Measurements from ENCODE around the gene UBA6. TPM values are rescaled to one million over a fixed set of nuclear protein-coding genes. Genes with fewer than 3 reads are reported as not detected.
A peak's percentile ranks its signal among the peaks of the same experiment; 100 is the strongest.
"Not testable (repeated sequence)": the region's sequence is repeated elsewhere in the genome, so short reads cannot be mapped to it uniquely, and the experiment has no call there.

The UBA6 gene
- total RNA-seq, 1 donor from 2014 or later, result 84.8 TPM

GRCh38 chr4:67706682-67707081 is 5.7 kb upstream of the UBA6 start:
- intact Hi-C loops (cut with micrococcal nuclease), result loop anchor here (10.0 kb wide), 1 partner anchor 538 kb away; the partner anchor contains the start of gene TMPRSS11B
- H3K4me3 Mint-ChIP-seq (ENCODE audit: low read depth); DNase-seq (ENCODE audit: low spot score); H3K27ac Mint-ChIP-seq; H3K27me3 Mint-ChIP-seq (ENCODE audit: low read depth): not testable (repeated sequence)
- peaks cover 40% of the 10 kb centered on the region for H3K4me1 Mint-ChIP-seq (ENCODE audit: low read depth)
- peaks cover 36% of the 10 kb centered on the region for H3K9me3 Mint-ChIP-seq
- H3K36me3 Mint-ChIP-seq (ENCODE audit: low read depth), result peaks cover 72% of the 10 kb centered on the region

DNA sequence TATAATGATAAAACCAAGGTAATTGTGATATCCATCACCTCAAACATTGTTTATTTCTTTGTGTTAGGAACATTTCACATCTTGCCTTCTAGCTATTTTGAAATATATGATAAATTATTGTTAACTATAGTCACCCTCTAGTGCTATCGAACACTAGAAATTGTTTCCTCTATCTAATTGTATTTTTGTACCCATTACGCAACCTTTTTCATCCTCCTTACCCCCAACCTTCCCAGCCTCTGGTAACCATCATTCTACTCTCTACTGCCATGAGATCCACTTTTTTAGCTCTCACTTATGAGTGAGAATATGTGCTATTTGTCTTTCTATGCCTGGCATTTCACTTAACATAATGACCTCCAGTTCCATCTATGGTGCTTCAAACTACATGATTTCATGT is 3.9 kb upstream of the UBA6 start:
- no peak for DNase-seq (ENCODE audit: low spot score)
- no peaks in the 10 kb centered on the region for H3K27me3 Mint-ChIP-seq (ENCODE audit: low read depth)
- intact Hi-C loops (cut with micrococcal nuclease), result loop anchor here (5.0 to 10.0 kb wide), 2 partner anchors 48 to 540 kb away; partner anchors contain the start of gene TMPRSS11B

GRCh38 chr4:67702166-67702565 is 1.2 kb upstream of the UBA6 start:
- H3K36me3 Mint-ChIP-seq (ENCODE audit: low read depth), result peaks cover 60% of the 10 kb centered on the region
- H3K27ac Mint-ChIP-seq, result no peak overlapping the region
- no peak for DNase-seq (ENCODE audit: low spot score)
- intact Hi-C loops (cut with micrococcal nuclease), result loop anchor here (5.0 to 10.0 kb wide), 2 partner anchors 45 to 543 kb away; partner anchors contain the start of gene TMPRSS11B
- H3K4me1 Mint-ChIP-seq (ENCODE audit: low read depth), result peaks cover 51% of the 10 kb centered on the region
- H3K9me3 Mint-ChIP-seq, result peaks cover 23% of the 10 kb centered on the region
- peak overlapping the region; percentile 99 for H3K4me3 Mint-ChIP-seq (ENCODE audit: low read depth)
- no peaks in the 10 kb centered on the region for H3K27me3 Mint-ChIP-seq (ENCODE audit: low read depth)

More for the DNA sequence above, 3.9 kb upstream of the UBA6 start:
- Mint-ChIP-seq H3K27ac (no peak overlapping the region), H3K9me3 (peaks cover 36% of the 10 kb centered on the region), H3K4me1 (ENCODE audit: low read depth) (peaks cover 39% of the 10 kb centered on the region), H3K4me3 (ENCODE audit: low read depth) (no peak overlapping the region), H3K36me3 (ENCODE audit: low read depth) (peaks cover 70% of the 10 kb centered on the region)

DNA sequence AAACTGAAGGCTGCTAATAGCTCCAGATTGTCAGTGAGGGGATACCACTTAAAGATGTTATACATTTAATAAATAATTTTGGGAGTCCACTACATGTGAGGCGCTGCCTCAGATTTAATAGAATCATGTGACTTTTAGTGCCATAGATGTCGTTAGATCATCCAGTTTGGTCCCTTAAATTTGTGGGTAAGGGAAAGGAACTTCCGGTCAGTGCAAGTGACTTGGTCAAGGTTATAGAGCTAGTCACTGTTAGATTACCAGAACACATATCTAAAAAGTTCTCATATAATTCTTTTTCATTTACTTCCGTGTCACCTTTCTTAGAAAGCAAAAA is 529 bp upstream of the UBA6 start:
- Mint-ChIP-seq H3K36me3 (ENCODE audit: low read depth) (peaks cover 54% of the 10 kb centered on the region), H3K9me3 (peaks cover 16% of the 10 kb centered on the region), H3K4me1 (ENCODE audit: low read depth) (peaks cover 50% of the 10 kb centered on the region), H3K27me3 (ENCODE audit: low read depth) (no peaks in the 10 kb centered on the region), H3K27ac (peak overlapping the region; percentile 96), H3K4me3 (ENCODE audit: low read depth) (peak overlapping the region; percentile 99)
- intact Hi-C loops (cut with micrococcal nuclease), result loop anchor here (1.0 to 10.0 kb wide), 9 partner anchors 13 to 649 kb away; partner anchors contain the start of genes CENPC, TMPRSS11B and YTHDC1
- no peak for DNase-seq (ENCODE audit: low spot score)

DNA sequence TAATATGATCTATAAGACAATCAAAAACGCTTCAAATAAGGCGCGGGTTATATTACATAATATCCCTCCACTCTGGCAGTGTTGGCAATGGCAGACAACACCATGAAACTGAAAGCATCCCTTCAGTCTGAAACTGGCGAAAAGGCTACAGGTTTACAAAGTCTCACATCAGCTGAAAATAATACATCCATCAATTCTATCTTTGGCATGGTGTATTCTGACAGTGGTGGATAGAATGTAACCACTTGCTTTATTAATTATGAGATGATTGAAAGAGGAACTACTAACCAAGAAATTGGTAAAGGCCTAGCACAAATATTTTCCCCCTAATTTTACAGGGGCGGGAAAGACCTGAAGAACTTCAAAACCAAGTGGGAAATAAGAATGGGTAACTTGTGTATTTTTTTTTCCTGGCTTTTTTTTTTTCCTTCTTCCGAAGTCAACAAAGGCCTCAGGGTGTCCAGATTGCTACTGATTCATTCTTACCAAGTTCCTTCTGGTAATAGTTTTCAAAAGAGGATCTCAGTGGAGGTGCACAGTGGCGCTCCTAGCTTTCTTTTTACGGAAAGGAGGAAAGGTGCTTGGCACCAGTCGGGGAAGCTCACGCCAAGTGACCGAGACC is 728 bp downstream of the UBA6 start:
- Mint-ChIP-seq H3K4me3 (ENCODE audit: low read depth) (peak overlapping the region; percentile 99), H3K36me3 (ENCODE audit: low read depth) (peaks cover 54% of the 10 kb centered on the region), H3K9me3 (peaks cover 4% of the 10 kb centered on the region), H3K27me3 (ENCODE audit: low read depth) (no peaks in the 10 kb centered on the region), H3K4me1 (ENCODE audit: low read depth) (peaks cover 47% of the 10 kb centered on the region), H3K27ac (peak overlapping the region; percentile 96)
- intact Hi-C loops (cut with micrococcal nuclease), result loop anchor here (2.0 to 10.0 kb wide), 5 partner anchors 15 to 651 kb away; partner anchors contain the start of genes TMPRSS11B and YTHDC1
- DNase-seq (ENCODE audit: low spot score), result no peak

DNA sequence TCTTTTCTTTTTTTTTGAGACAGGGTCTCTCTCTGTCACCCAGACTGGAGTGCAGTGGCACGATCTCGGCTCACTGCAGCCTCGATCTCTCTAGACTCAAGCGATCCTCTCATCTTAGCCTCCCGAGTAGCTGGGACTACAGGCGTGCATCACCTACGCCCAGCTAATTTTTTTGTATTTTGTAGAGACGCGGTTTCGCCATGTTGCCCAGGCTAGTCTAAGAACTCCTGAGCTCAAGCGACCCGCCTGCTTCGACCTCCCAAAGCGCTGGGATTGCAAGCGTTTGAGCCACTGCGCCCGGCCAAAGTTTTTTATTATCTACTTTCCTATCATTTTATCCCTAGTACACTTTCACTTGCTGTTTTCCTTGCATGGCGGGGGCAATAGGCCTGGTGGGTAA is 1.4 kb downstream of the UBA6 start:
- H3K9me3 Mint-ChIP-seq, result no peaks in the 10 kb centered on the region
- peak overlapping the region; percentile 99 for H3K4me3 Mint-ChIP-seq (ENCODE audit: low read depth)
- no peaks in the 10 kb centered on the region for H3K27me3 Mint-ChIP-seq (ENCODE audit: low read depth)
- H3K4me1 Mint-ChIP-seq (ENCODE audit: low read depth), result peaks cover 46% of the 10 kb centered on the region
- H3K36me3 Mint-ChIP-seq (ENCODE audit: low read depth), result peaks cover 55% of the 10 kb centered on the region
- intact Hi-C loops (cut with micrococcal nuclease), result loop anchor here (2.0 to 10.0 kb wide), 5 partner anchors 15 to 651 kb away; partner anchors contain the start of genes TMPRSS11B and YTHDC1
- H3K27ac Mint-ChIP-seq, result no peak overlapping the region
- DNase-seq (ENCODE audit: low spot score), result no peak

DNA sequence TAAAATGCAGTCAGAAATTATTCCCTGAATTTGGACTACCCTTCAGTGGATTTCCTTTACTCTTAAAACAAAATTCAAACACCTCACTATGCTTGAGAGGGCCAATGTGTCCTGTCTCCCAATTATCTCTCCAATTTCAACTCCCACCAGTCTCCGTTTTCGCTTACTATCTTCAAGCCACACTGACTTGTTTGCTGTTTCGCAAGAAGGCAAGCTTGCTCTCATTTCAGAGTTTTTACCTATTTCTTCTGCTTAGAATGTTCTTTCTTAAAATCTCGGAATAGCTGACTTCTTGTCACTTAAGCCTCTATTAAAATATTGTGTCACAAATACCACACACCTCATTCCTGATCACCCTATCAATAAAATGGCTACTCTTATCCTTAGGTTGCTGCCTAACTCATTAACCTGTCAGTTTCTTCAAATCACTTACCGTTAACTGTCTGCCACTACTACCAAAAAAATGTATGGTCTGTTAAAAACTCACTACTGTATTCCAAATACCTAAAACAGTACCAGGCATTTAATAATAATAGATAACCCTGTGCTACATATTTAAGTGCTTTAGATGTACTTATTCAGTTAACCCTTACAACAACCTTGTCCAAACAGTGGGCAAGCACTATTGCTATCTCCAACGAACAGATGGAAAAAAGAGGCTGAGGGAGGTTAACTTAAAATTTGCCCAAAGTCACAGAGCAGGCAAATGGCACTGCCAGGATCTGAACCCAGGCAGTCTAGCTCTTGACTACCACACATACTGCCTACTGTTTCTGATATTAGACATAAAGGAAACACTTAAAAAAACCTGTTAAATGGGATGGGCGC is 2.9 kb downstream of the UBA6 start:
- no peak overlapping the region for H3K4me3 Mint-ChIP-seq (ENCODE audit: low read depth)
- peaks cover 54% of the 10 kb centered on the region for H3K36me3 Mint-ChIP-seq (ENCODE audit: low read depth)
- H3K27ac Mint-ChIP-seq, result no peak overlapping the region
- DNase-seq (ENCODE audit: low spot score), result no peak
- H3K27me3 Mint-ChIP-seq (ENCODE audit: low read depth), result no peaks in the 10 kb centered on the region
- intact Hi-C loops (cut with micrococcal nuclease), result no loop called here
- peaks cover 38% of the 10 kb centered on the region for H3K4me1 Mint-ChIP-seq (ENCODE audit: low read depth)
- no peaks in the 10 kb centered on the region for H3K9me3 Mint-ChIP-seq

DNA sequence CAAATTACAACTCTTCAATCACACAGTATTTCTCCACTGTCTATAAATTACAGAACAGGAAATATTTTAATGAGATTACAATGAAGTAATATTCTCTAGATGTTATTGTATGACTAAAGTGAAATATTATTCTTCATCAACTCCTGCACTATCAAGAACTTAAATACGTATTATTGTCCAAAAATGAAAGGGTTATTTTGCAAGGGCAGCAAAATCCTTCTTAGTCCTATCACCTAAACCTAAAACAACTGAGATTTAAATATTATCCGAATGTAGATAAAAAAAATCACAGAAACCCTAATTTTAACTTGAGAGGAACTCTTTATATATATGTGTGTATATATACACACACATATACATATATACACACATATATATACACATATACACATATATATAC is 4.9 kb downstream of the UBA6 start:
- H3K27me3 Mint-ChIP-seq (ENCODE audit: low read depth), result no peaks in the 10 kb centered on the region
- intact Hi-C loops (cut with micrococcal nuclease), result no loop called here
- H3K4me3 Mint-ChIP-seq (ENCODE audit: low read depth), result no peak overlapping the region
- no peak for DNase-seq (ENCODE audit: low spot score)
- no peak overlapping the region for H3K27ac Mint-ChIP-seq
- peaks cover 68% of the 10 kb centered on the region for H3K36me3 Mint-ChIP-seq (ENCODE audit: low read depth)
- H3K9me3 Mint-ChIP-seq, result peaks cover 8% of the 10 kb centered on the region
- H3K4me1 Mint-ChIP-seq (ENCODE audit: low read depth), result peaks cover 34% of the 10 kb centered on the region

DNA sequence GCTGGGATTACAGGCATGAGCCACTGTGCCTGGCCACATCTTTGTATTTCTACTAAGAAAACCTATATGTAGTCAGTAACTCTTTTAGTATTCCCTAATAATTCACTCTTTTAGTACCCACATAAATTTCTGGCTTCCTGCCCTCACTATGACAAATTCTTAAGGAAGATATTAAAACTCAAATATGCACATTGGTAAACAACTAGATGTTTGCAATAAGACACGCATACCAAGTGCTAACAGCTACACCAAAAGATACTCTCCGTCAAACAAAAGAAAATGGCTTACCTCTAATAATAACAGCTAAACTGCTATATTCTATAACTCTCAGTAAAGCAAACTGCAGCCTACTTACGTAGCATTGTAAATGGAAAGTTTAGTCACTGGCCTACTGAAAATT is 6.3 kb downstream of the UBA6 start:
- intact Hi-C loops (cut with micrococcal nuclease), result loop anchor here (2.0 kb wide), 1 partner anchor 30 kb away; no protein-coding TSS in a partner anchor
- no peaks in the 10 kb centered on the region for H3K27me3 Mint-ChIP-seq (ENCODE audit: low read depth)
- peaks cover 39% of the 10 kb centered on the region for H3K4me1 Mint-ChIP-seq (ENCODE audit: low read depth)
- peaks cover 8% of the 10 kb centered on the region for H3K9me3 Mint-ChIP-seq
- peaks cover 75% of the 10 kb centered on the region for H3K36me3 Mint-ChIP-seq (ENCODE audit: low read depth)
- no peak overlapping the region for H3K4me3 Mint-ChIP-seq (ENCODE audit: low read depth)
- no peak overlapping the region for H3K27ac Mint-ChIP-seq
- no peak for DNase-seq (ENCODE audit: low spot score)

DNA sequence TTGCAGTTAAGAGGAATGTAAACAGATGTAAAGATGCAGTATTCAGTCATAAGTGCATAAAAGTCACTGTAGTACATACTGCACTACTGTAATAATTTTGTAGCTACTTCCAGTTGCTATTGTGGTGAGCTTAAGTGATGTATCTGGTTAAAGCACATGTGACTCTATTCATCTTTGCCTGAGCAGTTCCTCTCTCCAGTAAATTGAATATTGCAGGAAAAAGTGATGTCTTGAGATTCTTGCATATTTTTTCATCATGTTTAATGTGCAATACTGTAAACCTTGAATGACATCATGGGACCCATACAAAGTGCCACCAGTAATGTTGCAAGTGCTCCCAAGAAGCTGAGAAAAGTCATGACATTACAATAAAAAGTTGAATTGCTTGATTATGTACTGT is 9.6 kb downstream of the UBA6 start:
- Mint-ChIP-seq H3K27me3 (ENCODE audit: low read depth) (no peaks in the 10 kb centered on the region), H3K27ac (no peak overlapping the region), H3K4me3 (ENCODE audit: low read depth) (no peak overlapping the region), H3K36me3 (ENCODE audit: low read depth) (peaks cover 77% of the 10 kb centered on the region), H3K4me1 (ENCODE audit: low read depth) (peaks cover 37% of the 10 kb centered on the region), H3K9me3 (peaks cover 8% of the 10 kb centered on the region)
- intact Hi-C loops (cut with micrococcal nuclease), result no loop called here
- no peak for DNase-seq (ENCODE audit: low spot score)

DNA sequence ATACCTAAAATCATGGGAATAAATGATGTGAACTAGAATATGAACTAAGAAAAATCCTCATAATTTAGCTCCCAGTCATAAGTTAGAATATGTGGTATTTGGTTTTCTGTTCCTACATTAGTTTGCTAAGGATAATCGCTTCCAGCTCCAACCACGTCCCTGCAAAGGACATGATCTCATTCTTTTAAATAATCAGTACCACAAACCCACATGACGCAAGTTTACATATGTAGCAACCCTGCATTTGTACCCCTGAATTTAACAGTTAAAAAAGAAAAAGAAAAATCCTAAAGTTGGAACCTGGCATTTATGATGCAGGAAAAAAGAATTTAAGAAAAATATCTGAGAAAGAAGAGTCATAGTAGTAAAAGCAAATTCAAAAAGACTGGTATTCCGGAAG is 13.3 kb downstream of the UBA6 start:
- H3K4me1 Mint-ChIP-seq (ENCODE audit: low read depth), result peaks cover 44% of the 10 kb centered on the region
- H3K27me3 Mint-ChIP-seq (ENCODE audit: low read depth), result no peaks in the 10 kb centered on the region
- intact Hi-C loops (cut with micrococcal nuclease), result no loop called here
- no peak for DNase-seq (ENCODE audit: low spot score)
- peaks cover 73% of the 10 kb centered on the region for H3K36me3 Mint-ChIP-seq (ENCODE audit: low read depth)
- H3K9me3 Mint-ChIP-seq, result peaks cover 8% of the 10 kb centered on the region
- no peak overlapping the region for H3K4me3 Mint-ChIP-seq (ENCODE audit: low read depth)
- no peak overlapping the region for H3K27ac Mint-ChIP-seq

DNA sequence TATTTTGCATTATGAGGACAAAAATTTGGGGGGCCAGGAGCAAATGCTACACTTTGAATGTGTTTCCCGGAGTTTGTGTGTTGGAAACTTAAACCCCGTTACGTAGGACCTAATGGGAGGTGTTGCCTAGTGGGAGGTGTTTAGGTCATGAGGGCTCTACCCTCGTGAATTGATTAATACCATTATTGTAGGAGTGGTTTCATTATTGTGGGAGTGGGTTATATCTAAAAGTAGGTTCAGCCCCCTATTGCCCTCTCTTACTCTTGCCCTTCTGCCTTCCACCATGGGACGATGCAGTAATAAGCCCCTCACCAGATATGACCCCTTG is 15.5 kb downstream of the UBA6 start:
- no peak for DNase-seq (ENCODE audit: low spot score)
- Mint-ChIP-seq H3K27me3 (ENCODE audit: low read depth) (no peaks in the 10 kb centered on the region), H3K9me3 (no peaks in the 10 kb centered on the region), H3K36me3 (ENCODE audit: low read depth) (peaks cover 66% of the 10 kb centered on the region), H3K27ac (peak overlapping the region; percentile 23), H3K4me1 (ENCODE audit: low read depth) (peaks cover 46% of the 10 kb centered on the region), H3K4me3 (ENCODE audit: low read depth) (no peak overlapping the region)
- intact Hi-C loops (cut with micrococcal nuclease), result loop anchor here (1.0 to 2.0 kb wide), 3 partner anchors 15 to 104 kb away; partner anchors contain the start of gene UBA6

All from activated T-helper 2 cell treated with anti-CD3 and anti-CD28 coated beads, Interferon-gamma antibody, Interleukin-2, Interleukin-4, amounts not matched to agents 10 μg/mL and 5 μg/mL and 100 μg/mL, durations not matched to agents 14 hours and 24 hours and 36 hours (primary cell).